ENCODE results near the gene LRP5.

LRP5 gene

DNA sequence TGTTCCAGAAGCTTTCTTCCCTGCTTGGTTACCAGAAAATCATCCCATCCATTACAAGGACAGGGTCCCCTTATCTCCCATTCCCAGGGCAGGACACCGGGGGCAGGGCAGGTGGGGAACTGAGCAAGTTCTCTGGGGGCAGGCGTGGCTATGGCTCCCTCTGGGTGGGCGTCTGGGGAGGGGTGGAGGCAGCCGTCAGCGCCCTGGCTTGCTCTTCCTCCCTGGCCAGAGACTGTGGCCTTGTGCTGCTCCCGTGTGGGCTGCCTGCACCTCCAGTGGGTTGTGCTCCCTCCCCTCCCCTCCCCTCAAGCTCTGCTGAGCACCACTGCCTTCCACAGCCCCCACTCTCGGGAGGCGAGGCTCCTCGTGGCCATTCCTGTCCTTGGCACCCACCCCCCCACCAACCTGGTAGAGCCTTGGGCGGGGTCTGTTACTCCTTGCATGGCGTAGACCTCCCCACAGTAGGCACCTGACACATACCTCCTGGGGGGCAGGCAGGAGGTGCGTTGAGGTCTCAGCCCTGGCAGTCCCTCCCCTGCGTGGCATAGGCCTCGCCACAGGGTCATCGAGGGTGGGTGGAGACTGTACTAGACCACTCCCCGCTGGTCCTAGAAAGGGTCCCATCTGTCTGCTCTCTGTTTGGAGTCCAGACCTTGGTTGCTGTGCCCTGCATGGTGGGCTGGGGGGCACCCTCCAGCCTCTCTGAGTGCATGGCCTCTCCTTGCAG lies 123.9 kb downstream of the LRP5 start:
- TF ChIP-seq GATA2 (IDR thresholded peaks at IDR 0.05; ENCODE audit: low read depth, low read length) (no peak), GATA3 (IDR thresholded peaks at IDR 0.05; ENCODE audit: low read depth, low read length) (no peak)

DNA sequence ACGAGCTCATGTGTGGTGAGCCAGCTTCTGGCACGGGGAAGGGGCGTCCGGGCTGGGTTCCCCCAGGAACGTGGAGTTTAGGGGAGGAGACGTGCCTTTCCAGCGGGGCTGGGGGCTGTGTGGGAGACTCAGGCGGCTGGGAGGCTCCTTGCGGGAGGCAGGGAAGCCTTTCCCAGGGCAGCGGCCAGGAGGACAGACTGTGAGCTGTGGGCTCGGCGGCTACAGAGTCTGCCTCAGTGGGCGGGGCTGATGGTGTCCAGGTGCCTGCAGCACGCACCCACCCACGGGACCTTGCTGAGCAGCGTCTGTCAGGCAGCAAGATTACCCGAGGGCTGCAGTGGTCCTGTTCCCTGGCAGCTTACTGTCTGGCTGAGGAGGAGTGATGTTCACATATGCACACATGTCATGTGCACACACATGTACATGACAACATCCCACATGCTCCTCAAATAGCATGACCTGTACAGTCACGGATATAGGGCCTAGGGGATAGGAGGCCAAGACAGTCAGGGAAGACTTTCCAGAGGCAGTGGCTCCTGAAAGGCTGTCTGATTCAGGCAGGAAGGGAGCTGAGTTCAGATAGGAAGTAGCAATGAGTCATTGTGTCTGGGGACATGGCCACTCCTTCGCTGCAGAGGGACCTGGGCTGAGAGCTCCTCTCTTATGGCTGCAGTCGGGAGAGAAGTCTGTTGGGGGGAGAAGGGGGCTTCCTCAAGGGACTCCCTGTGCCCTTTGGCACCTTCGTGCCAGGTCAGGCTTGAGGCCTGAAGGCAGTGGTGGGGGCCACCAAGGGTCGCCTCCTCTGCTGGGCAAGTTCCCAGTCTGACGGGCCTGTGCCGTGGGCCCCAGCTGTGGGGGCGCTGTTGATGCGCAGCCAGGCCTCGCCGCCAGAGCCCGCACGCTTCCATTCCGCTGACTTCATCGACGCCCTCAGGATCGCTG lies 124.9 kb downstream of the LRP5 start:
- TF ChIP-seq GATA2 (IDR thresholded peaks at IDR 0.05; ENCODE audit: low read depth, low read length), result no peak
- no peak for TF ChIP-seq GATA3 (IDR thresholded peaks at IDR 0.05; ENCODE audit: low read depth, low read length)

DNA sequence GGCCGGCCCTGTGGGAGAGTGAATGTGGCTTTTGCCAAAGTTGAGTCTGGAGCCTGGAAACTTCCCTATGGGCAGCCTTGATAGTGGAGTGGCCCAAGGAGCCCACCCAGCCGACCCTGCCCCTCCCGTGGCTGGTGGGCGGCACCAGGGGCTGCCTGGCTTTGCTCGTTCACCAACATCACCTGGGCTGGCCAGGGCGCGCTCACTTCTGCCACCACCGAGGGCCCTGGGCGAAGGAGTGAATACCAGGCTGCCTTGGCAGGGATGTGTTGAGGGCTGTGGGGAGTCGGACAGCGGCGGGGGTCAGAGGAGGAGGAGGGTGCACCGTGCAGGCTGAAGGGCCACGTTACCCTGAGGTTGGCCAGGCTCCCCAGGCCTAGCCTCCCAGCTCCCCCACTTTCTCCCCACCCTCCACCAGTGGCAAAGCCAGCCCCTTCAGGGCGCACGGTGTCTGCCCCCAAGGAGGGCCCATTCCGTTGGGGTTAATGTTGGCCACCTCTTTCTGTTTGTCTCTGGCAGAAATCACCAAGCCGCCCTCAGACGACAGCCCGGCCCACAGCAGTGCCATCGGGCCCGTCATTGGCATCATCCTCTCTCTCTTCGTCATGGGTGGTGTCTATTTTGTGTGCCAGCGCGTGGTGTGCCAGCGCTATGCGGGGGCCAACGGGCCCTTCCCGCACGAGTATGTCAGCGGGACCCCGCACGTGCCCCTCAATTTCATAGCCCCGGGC lies 125.7 kb downstream of the LRP5 start:
- TF ChIP-seq GATA3 (IDR thresholded peaks at IDR 0.05; ENCODE audit: low read depth, low read length), result no peak
- no peak for TF ChIP-seq GATA2 (IDR thresholded peaks at IDR 0.05; ENCODE audit: low read depth, low read length)

- TF ChIP-seq GATA2 (IDR thresholded peaks at IDR 0.05; ENCODE audit: low read depth, low read length) (no peak), GATA3 (IDR thresholded peaks at IDR 0.05; ENCODE audit: low read depth, low read length) (no peak)
Observed at GRCh38 chr11:68438658-68439259, 126.4 kb downstream of the LRP5 start.

GRCh38 chr11:68439355-68440065 lies 127.1 kb downstream of the LRP5 start:
- TF ChIP-seq GATA3 (IDR thresholded peaks at IDR 0.05; ENCODE audit: low read depth, low read length) (no peak), GATA2 (IDR thresholded peaks at IDR 0.05; ENCODE audit: low read depth, low read length) (no peak)

- TF ChIP-seq GATA2 (IDR thresholded peaks at IDR 0.05; ENCODE audit: low read depth, low read length) (no peak), GATA3 (IDR thresholded peaks at IDR 0.05; ENCODE audit: low read depth, low read length) (no peak)
Observed at GRCh38 chr11:68440224-68440623, 127.8 kb downstream of the LRP5 start.

GRCh38 chr11:68441466-68442230 lies 129.3 kb downstream of the LRP5 start:
- TF ChIP-seq GATA2 (IDR thresholded peaks at IDR 0.05; ENCODE audit: low read depth, low read length) (no peak), GATA3 (IDR thresholded peaks at IDR 0.05; ENCODE audit: low read depth, low read length) (no peak)

DNA sequence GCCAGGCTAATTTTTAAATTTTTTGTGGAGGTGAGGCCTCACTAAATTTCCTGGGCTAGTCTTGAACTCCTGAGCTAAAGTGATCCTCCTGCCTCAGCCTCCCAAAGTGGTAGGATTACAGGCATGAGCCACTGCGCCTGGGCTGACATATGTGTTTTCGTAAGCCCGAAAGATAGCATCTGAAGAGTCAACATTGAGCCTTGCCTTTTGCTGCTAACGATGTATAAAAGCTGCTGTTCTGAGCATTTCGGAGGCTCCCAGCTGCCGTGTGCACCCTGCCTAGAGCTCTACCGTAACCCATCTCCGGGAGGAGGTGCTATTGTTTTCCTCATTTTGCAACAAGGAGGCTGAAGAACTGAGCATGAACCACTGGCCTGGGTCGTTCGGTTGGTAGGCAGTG lies 130.0 kb downstream of the LRP5 start:
- TF ChIP-seq GATA3 (IDR thresholded peaks at IDR 0.05; ENCODE audit: low read depth, low read length) (no peak), GATA2 (IDR thresholded peaks at IDR 0.05; ENCODE audit: low read depth, low read length) (peak; percentile 62; the same call in 1 of the 2 replicates)

DNA sequence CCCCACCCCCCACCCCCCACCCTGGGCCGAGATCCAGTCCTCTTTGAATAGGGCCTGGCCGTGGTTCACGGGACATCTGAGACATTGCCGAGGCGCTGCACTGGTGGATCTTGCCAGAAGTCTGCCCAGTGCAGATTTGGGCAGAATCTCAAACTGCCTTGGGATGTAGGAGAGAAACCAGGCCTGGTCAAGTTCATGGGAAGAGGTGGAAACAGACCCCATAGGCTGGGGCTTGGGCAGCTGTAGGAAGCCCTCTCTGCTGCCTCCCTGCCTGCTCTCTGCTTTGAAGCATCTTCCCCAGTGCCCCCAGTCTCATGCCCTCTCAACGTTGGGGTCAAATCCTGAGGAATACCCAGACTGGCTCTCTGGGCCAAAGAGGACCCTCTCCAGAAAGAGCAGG lies 132.2 kb downstream of the LRP5 start:
- no peak for TF ChIP-seq GATA2 (IDR thresholded peaks at IDR 0.05; ENCODE audit: low read depth, low read length)
- TF ChIP-seq GATA3 (IDR thresholded peaks at IDR 0.05; ENCODE audit: low read depth, low read length), result no peak

DNA sequence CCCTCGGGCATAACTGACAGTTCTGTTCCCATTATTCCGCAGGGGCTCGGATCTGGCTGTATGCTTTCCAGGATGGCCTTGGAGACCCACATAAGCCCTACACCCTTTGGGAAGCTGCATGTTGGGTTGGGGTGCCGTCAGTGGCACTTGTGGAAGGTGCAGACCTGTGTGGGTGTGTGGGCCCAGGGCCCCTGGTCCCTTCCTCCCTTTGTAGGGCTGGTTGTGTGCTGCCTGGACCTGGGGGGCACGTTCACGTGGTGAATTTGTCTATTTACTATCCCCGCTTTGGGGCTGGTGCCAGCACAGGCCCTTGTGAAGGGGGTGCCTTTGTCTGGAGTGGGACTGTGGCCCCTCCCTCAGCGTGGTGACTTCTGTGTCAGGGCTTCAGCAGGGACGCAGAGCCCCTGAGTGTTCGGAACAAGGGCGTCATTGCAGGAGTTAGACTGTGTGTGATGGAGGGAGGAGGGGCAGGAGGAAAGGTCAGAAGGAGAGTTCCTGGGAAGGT lies 133.2 kb downstream of the LRP5 start:
- no peak for TF ChIP-seq GATA2 (IDR thresholded peaks at IDR 0.05; ENCODE audit: low read depth, low read length)
- no peak for TF ChIP-seq GATA3 (IDR thresholded peaks at IDR 0.05; ENCODE audit: low read depth, low read length)

GRCh38 chr11:68446046-68446725 lies 133.8 kb downstream of the LRP5 start:
- TF ChIP-seq GATA3 (IDR thresholded peaks at IDR 0.05; ENCODE audit: low read depth, low read length) (no peak), GATA2 (IDR thresholded peaks at IDR 0.05; ENCODE audit: low read depth, low read length) (no peak)

Data from SH-SY5Y (cell line).